ENCODE measurements around the gene DGKB. TPM values are rescaled to one million over a fixed set of nuclear protein-coding genes. Genes with fewer than 3 reads are reported as not detected.

DGKB gene
- polyA plus RNA-seq, 2 of the 4 experiments (the other 2 are of a cell fraction): 0.01 TPM; not detected in 1

GRCh38 chr7:14837216-14837615, 65.3 kb downstream of the DGKB start:
- DNase-seq (ENCODE audit: low read depth in 1 of 2, low spot score in 1 of 2) (no peak), FAIRE-seq (no peak), ATAC-seq (no peak)
- H3K4me3 ChIP-seq: no peak overlapping the region
- no peaks in the 10 kb centered on the region for H3K4me1 ChIP-seq
- no peak overlapping the region for H3K27ac ChIP-seq
- no peaks in the 10 kb centered on the region for H3K9me3 ChIP-seq
- ChIA-PET CTCF (no interaction called here), POLR2A (no interaction called here)
- no peak overlapping the region for H3K4me2 ChIP-seq
- TF ChIP-seq MAX (IDR thresholded peaks at IDR 0.05) (no peak), RARB (CRISPR knock-in tag; IDR thresholded peaks at IDR 0.05) (no peak), FOXS1 (CRISPR knock-in tag; IDR thresholded peaks at IDR 0.05) (no peak), REST (IDR thresholded peaks at IDR 0.05) (no peak), E2F6 (IDR thresholded peaks at IDR 0.05; ENCODE audit: borderline replicate concordance, low read depth) (no peak), RNF2 (IDR thresholded peaks at IDR 0.05; ENCODE audit: borderline replicate concordance, low read depth) (no peak), RCOR1 (IDR thresholded peaks at IDR 0.05; ENCODE audit: low read depth, low read length) (no peak), EHF (CRISPR knock-in tag; IDR thresholded peaks at IDR 0.05) (no peak), PHF8 (IDR thresholded peaks at IDR 0.05; ENCODE audit: borderline replicate concordance, low read depth) (no peak), CBX8 (IDR thresholded peaks at IDR 0.05) (no peak)

GRCh38 chr7:14836571-14837189, 65.9 kb downstream of the DGKB start:
- TF ChIP-seq FOXS1 (CRISPR knock-in tag; IDR thresholded peaks at IDR 0.05): no peak
- TF ChIP-seq NFE2L2 (conservative IDR thresholded peaks at IDR 0.05; ENCODE audit: low read length): no peak
- no peak for TF ChIP-seq MAZ (IDR thresholded peaks at IDR 0.05; ENCODE audit: borderline replicate concordance, low read depth, low read length)
- TF ChIP-seq HOXA7 (CRISPR knock-in tag; IDR thresholded peaks at IDR 0.05): no peak
- TF ChIP-seq SMC3 (IDR thresholded peaks at IDR 0.05): no peak
- TF ChIP-seq HOXB13 (CRISPR knock-in tag; IDR thresholded peaks at IDR 0.05; ENCODE audit: low read depth): no peak
- no peak for TF ChIP-seq RNF2 (IDR thresholded peaks at IDR 0.05; ENCODE audit: borderline replicate concordance, low read depth)
- TF ChIP-seq ESRRA (IDR thresholded peaks at IDR 0.05; ENCODE audit: borderline replicate concordance, low read length): no peak
- FAIRE-seq: no peak
- H3K9me3 ChIP-seq: no peaks in the 10 kb centered on the region
- WGBS (ENCODE audit: missing lambda C conversion rate): 12% methylated on average over 6 of the region's 6 CpGs
- no peak overlapping the region for H3K27ac ChIP-seq
- peak; percentile 47 to 56; a peak in 2 of 6 replicates for ATAC-seq
- ChIA-PET POLR2A (no interaction called here), CTCF (no interaction called here)
- H3K4me1 ChIP-seq: no peaks in the 10 kb centered on the region
- no peak overlapping the region for H3K4me3 ChIP-seq
- DNase-seq (ENCODE audit: low read depth in 1 of 2, low spot score in 1 of 2): no peak
- H3K4me2 ChIP-seq: 0 out of 3 replicates have a peak overlapping the region, but pooled peaks have one; percentile 10

- H3K4me1 ChIP-seq: no peaks in the 10 kb centered on the region
- no peak for FAIRE-seq
- no peak for ATAC-seq
- no peak for DNase-seq (ENCODE audit: low read depth in 1 of 2, low spot score in 1 of 2)
- POLR2A ChIA-PET: no interaction called here
- CTCF ChIA-PET: no interaction called here
- H3K27ac ChIP-seq: no peak overlapping the region
- H3K4me2 ChIP-seq: no peak overlapping the region
- WGBS (ENCODE audit: missing lambda C conversion rate): 26% methylated on average over 4 of the region's 4 CpGs
- no peaks in the 10 kb centered on the region for H3K9me3 ChIP-seq
- H3K4me3 ChIP-seq: no peak overlapping the region
- no peak for TF ChIP-seq NFE2L2 (conservative IDR thresholded peaks at IDR 0.05; ENCODE audit: low read length)
- no peak for TF ChIP-seq HES2 (IDR thresholded peaks at IDR 0.05)
- no peak for TF ChIP-seq CBX2 (IDR thresholded peaks at IDR 0.05; ENCODE audit: borderline replicate concordance, low read depth)
- no peak for TF ChIP-seq NPAS2 (CRISPR knock-in tag; IDR thresholded peaks at IDR 0.05; ENCODE audit: borderline replicate concordance)
- TF ChIP-seq RFX5 (IDR thresholded peaks at IDR 0.05): no peak
- TF ChIP-seq JUN (IDR thresholded peaks at IDR 0.05): no peak
- no peak for TF ChIP-seq BHLHE40 (IDR thresholded peaks at IDR 0.05; ENCODE audit: low read depth, low read length)
- no peak for TF ChIP-seq MYC (IDR thresholded peaks at IDR 0.05; ENCODE audit: borderline replicate concordance, low read length)
- no peak for TF ChIP-seq HOXA7 (CRISPR knock-in tag; IDR thresholded peaks at IDR 0.05)
- TF ChIP-seq BCL3 (IDR thresholded peaks at IDR 0.05): no peak
- TF ChIP-seq FOSL2 (IDR thresholded peaks at IDR 0.05): no peak
- TF ChIP-seq FOSL2 (CRISPR knock-in tag; IDR thresholded peaks at IDR 0.05): no peak
- no peak for TF ChIP-seq ZNF302 (CRISPR knock-in tag; IDR thresholded peaks at IDR 0.05)
- no peak for TF ChIP-seq ELK1 (IDR thresholded peaks at IDR 0.05; ENCODE audit: low read depth, low read length)
- no peak for TF ChIP-seq EP300 (IDR thresholded peaks at IDR 0.05)
Observed at GRCh38 chr7:14836006-14836405, 66.5 kb downstream of the DGKB start.

All from A549 (cell line).